EH (cell line): Measurements from ENCODE around the gene PSD4.

ENCODE experiments used
- DNase-seq: peaks from one replicate; pipeline ENCODE4 v3.0.0-alpha.2; 2015; ENCODE audit warnings: low read depth

Gene PSD4

GRCh38 chr2:113167962-113168340 is 5.8 kb upstream of the PSD4 start:
- DNase-seq: no peak

- no peak for DNase-seq
These were observed 4.7 kb upstream of the PSD4 start for GRCh38 chr2:113169002-113169530.

DNA sequence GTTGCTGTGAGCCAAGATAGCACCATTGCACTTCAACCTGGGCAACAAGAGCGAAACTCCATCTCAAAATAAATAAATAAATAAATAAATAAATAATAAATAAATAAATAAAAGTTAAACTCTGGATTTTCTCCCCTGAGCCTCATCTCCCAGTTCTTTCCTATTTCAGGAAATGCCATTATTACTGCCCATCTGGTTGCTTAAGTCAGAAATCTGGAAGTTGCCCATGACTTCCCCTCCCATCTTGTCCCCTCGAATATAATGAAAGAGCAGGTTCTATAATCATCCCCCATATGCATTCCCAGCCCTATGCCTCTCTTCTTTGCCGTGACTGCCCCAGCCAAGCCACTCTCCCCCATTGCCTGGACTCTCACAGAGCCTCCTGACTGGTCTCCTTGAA is 4.2 kb upstream of the PSD4 start:
- DNase-seq: no peak

DNA sequence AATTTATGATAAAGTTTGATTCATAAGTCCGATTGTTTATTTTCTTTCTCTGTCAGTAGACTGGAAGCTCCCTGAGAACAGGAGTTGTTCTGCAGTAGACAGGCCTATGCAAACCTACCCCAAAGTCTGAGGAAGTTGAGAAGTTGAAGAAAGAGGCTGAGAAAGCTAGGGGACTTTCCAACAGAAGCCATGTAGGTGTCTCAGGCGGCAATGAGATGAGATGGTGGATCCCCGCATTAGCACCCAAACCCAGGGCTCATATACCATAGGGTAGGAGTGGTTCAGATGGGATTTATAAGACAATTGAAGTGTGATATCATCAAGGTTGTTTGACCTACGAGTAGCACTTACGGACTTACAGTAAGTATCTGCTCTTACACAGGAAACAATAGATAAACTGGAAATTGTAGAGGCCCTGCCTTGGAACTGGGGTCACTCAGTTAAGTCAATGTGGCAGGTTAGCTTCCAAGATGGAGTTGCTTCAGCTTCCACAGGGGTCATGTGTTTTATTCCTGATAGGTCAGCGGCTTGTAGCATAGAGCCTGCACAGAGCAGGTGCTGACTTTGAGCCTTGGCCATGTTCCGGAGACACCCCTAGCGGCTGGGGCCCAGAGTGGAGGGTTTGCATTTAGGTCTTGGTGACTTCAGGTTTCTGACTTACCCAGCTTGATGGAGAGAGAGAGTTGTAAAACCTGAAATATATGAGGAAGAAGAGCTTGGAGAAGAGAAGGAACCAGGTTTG is 2.3 kb upstream of the PSD4 start:
- DNase-seq: no peak

- DNase-seq: no peak
These were observed 840 bp upstream of the PSD4 start for GRCh38 chr2:113172721-113173541.

DNA sequence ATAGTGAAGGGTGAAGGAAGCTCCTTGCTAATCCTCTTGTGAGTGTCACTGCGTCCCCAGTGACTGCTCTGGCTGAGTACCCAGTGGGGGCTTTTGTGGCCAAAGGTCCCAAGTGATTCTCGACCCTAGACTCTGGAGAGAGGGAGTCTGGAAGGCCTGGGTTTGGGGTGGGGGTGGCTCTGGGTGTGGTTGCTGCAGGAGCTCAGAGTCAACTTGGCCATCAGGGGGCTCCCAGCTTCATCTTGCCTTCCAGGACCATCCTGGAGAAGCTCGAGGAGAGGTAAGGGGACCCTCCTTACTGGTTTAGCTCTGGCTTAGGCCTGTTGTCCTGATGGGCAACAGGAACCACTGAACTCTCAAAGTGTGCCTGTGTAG is 592 bp downstream of the PSD4 start:
- DNase-seq: no peak

DNA sequence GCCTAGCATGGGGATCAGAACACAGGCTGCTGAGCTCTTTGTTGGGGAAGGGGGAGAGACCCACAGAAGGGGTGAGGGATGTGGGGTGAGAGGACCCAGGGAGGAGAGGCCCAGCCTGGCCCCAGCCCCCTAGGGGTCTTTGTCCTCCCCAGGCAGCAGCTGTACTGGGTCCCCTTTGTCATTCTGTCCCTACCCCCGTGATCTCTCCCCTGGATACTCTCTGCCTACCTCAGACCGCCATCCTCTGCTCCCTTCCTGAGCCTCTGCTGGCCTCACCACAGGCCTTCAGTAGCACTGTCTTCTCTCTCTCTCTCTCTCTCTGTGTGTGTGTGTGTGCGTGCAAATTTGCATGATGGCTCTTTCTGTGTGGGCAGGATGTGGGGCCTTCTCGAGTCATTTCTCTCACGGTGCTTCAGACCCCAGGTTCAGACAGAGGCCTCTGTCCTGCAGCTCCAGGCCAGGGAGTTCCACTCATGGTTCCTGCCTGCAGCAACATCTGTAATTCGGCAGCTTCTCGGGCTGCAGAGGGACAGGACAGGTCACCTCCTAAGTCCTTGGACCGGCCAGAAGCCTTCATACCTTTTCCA is 1.4 kb downstream of the PSD4 start:
- DNase-seq: peak; percentile 3

DNA sequence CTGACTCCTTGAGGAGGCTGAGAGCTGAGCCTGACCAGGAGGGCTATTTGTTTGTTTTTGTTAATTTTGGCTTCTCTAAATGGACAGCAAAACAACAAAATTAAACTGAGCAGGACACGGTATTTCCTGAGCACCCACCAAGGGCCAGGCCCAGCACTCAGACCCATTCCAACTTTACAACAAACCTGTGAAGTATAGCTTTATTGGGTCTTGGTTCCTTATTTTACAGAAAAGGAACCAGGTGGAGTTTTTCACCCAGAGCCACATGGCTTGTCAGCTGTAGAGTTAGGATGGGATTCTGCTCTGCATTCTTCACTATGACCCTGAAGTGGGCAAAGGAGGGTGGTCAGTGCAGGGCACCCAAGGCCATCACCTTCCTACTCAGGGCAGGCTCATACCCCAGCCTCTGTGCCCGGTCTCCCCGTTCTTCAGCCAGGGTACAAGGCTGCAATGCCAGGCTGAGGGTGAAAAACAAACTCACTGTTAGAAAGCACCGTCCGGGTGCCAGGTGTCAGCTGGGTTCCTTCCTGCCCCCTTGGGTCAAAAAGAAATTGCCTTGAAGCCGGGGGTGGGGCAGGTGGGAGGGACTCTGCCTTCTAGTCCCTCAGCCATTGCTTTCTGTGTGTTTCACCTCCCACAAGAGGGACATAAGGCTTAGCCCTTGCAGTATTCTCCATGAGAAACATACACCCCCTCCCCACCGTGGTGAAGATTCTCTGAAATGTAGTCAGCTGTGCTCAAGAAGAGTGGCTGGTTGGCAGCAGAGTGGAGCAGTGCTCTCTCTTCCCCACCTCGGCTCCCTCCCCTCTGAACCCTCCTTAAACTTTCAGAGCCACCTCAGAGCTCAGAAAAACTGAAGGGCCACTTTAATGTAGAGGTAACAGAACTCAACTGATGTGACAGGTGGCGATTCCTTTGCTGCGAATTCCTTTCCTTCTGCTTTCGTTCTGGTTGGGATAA is 2.2 kb downstream of the PSD4 start:
- DNase-seq: no peak

- DNase-seq: no peak
These were observed 3.1 kb downstream of the PSD4 start for GRCh38 chr2:113176696-113177355.

- DNase-seq: no peak
These were observed 4.4 kb downstream of the PSD4 start for GRCh38 chr2:113178069-113178746.

GRCh38 chr2:113178891-113179290 is 5.1 kb downstream of the PSD4 start:
- DNase-seq: no peak

GRCh38 chr2:113179446-113180045 is 5.8 kb downstream of the PSD4 start:
- no peak for DNase-seq

- DNase-seq: no peak
These were observed 6.6 kb downstream of the PSD4 start for GRCh38 chr2:113180131-113180946.

DNA sequence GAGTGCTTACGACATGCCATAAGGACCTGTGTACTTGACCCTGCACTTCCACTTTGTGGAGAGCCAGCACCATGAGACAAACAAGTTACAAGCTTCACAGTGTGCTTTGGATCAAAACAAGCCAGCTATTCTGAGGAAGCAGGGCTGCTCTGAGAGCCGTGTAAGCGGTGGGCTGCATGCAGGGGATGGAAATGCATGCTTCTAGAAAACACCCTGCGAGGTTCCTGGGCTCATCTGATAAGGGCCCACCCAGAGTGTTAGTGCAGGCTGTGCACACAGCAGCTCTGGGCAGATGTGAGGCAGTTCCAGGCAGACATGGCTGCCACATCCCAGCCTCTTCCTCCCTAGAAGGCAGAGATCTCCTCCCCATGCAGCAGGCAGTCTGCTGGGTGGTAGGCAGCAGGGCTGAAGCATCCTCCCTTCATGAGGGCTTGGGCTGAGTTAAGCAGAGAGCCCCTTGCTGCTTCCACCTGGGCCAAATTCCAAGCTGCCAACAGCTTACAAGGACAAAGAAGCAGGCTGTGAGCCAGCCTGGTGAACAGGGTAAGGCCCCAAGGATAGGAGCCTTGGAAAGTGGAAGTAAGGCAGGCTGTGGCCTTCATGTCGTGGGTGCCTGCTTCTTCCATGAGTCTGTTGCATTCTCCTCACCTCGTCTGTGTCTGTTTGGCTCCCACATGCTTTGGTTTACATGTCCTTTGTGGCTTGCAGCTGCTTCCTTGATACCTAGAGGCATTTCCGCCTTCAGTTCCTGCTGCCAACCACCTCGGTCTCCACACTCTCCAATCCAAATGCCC is 7.7 kb downstream of the PSD4 start:
- DNase-seq: no peak

GRCh38 chr2:113182471-113183260 is 8.9 kb downstream of the PSD4 start:
- DNase-seq: no peak

- DNase-seq: no peak
These were observed 9.5 kb downstream of the PSD4 start for GRCh38 chr2:113183264-113183663.

- DNase-seq: no peak
These were observed 9.9 kb downstream of the PSD4 start for GRCh38 chr2:113183703-113184102.
